B cell (primary cell): ENCODE data around the gene MT1G.

Experiments used
- CTCF ChIP-seq: fragments of 200-600 bp; IDR thresholded peaks from one replicate; pipeline ENCODE4 v1.8.0; 2022; ENCODE audit warnings: antibody characterized with exemption, mild to moderate bottlenecking
- EZH2 ChIP-seq: IDR thresholded peaks from 2 replicates; pipeline ENCODE4 v1.6.1; 2012; ENCODE audit warnings: borderline replicate concordance, low read depth, mild to moderate bottlenecking, moderate library complexity, low read length; ENCODE audit not compliant: insufficient read depth, poor library complexity, severe bottlenecking

GRCh38 chr16:56681939-56682702 lies 14.3 kb upstream of the MT1G start, which contains the start of gene MT1X:
- TF ChIP-seq CTCF (no peak), EZH2 (no peak)
